ENCODE measurements around the gene XYLT1. TPM values are rescaled to one million over a fixed set of nuclear protein-coding genes. Genes with fewer than 3 reads are reported as not detected.
A peak's percentile ranks its signal among the peaks of the same experiment; 100 is the strongest.

Gene XYLT1
- total and polyA plus RNA-seq, 7 donors = 0.67 to 2.5 (median 1.7) TPM

GRCh38 chr16:17173281-17173680 lies 297.5 kb downstream of the XYLT1 start:
- intact Hi-C loops (cut with DNase I) = no loop called here
- no peak for TF ChIP-seq CTCF (IDR thresholded peaks at IDR 0.05)
- DNase-seq = peak in 1 of 2 donors; percentile 38
- 79 to 84% (median 82%) methylated on average over 6 of the region's 6 CpGs for WGBS, 3 donors
- H3K9me3 ChIP-seq = no peaks in the 10 kb centered on the region
- no peaks in the 10 kb centered on the region for H3K4me1 ChIP-seq
- no peaks in the 10 kb centered on the region for H3K27me3 ChIP-seq (ENCODE audit: insufficient read depth in 3 of 3, low read length in 2 of 3)
- ATAC-seq = no peak
- no peaks in the 10 kb centered on the region for H3K36me3 ChIP-seq (ENCODE audit: insufficient read depth in 1 of 2, low read depth in 1 of 2)
- no peak overlapping the region for H3K27ac ChIP-seq
- no peak overlapping the region for H3K4me3 ChIP-seq

- Histone ChIP-seq H3K4me1 (no peaks in the 10 kb centered on the region), H3K27me3 (ENCODE audit: insufficient read depth in 3 of 3, low read length in 2 of 3) (no peaks in the 10 kb centered on the region), H3K9me3 (no peaks in the 10 kb centered on the region), H3K36me3 (ENCODE audit: insufficient read depth in 1 of 2, low read depth in 1 of 2) (no peaks in the 10 kb centered on the region), H3K4me3 (no peak overlapping the region), H3K27ac (no peak overlapping the region)
- no peak for DNase-seq
- ATAC-seq = no peak
- 70 to 77% (median 72%) methylated on average over 8 of the region's 8 CpGs for WGBS, 3 donors
- intact Hi-C loops (cut with DNase I) = no loop called here
- no peak for TF ChIP-seq CTCF (IDR thresholded peaks at IDR 0.05)
These were observed 299.3 kb downstream of the XYLT1 start for GRCh38 chr16:17171250-17172143.

- no peak for TF ChIP-seq CTCF (IDR thresholded peaks at IDR 0.05)
- DNase-seq = no peak
- H3K9me3 ChIP-seq = no peaks in the 10 kb centered on the region
- H3K36me3 ChIP-seq (ENCODE audit: insufficient read depth in 1 of 2, low read depth in 1 of 2) = no peaks in the 10 kb centered on the region
- ATAC-seq = no peak
- no peak overlapping the region for H3K4me3 ChIP-seq
- intact Hi-C loops (cut with DNase I) = no loop called here
- H3K27ac ChIP-seq = no peak overlapping the region
- no peaks in the 10 kb centered on the region for H3K4me1 ChIP-seq
- no peaks in the 10 kb centered on the region for H3K27me3 ChIP-seq (ENCODE audit: insufficient read depth in 3 of 3, low read length in 2 of 3)
- 80 to 100% (median 85%) methylated on average over 3 of the region's 3 CpGs for WGBS, 3 donors
These were observed 300.3 kb downstream of the XYLT1 start for GRCh38 chr16:17170435-17170834.

- intact Hi-C loops (cut with DNase I) = no loop called here
- H3K9me3 ChIP-seq = no peaks in the 10 kb centered on the region
- no peaks in the 10 kb centered on the region for H3K4me1 ChIP-seq
- no peaks in the 10 kb centered on the region for H3K27me3 ChIP-seq (ENCODE audit: insufficient read depth in 3 of 3, low read length in 2 of 3)
- H3K36me3 ChIP-seq (ENCODE audit: insufficient read depth in 1 of 2, low read depth in 1 of 2) = no peaks in the 10 kb centered on the region
- DNase-seq (no peak), ATAC-seq (no peak)
- H3K4me3 ChIP-seq = no peak overlapping the region
- no peak for TF ChIP-seq CTCF (IDR thresholded peaks at IDR 0.05)
- no peak overlapping the region for H3K27ac ChIP-seq
- 89 to 92% (median 90%) methylated on average over 5 of the region's 5 CpGs for WGBS, 3 donors
These were observed 302.6 kb downstream of the XYLT1 start for GRCh38 chr16:17168181-17168580.

Measured in psoas muscle (tissue), 8 donors.